Lower lobe of right lung (tissue), 2 donors: ENCODE measurements around the gene LTBP1. TPM values are rescaled to one million over a fixed set of nuclear protein-coding genes. Genes with fewer than 3 reads are reported as not detected.

Source experiments
- ATAC-seq, 2 donors: fragments of 200-7000 bp; cut with Tn5 transposase; one replicate each; pipeline ENCODE4 v1.9.1; 2020 to 2022; ENCODE audit warnings: mild to moderate bottlenecking in 2 of 2, moderate library complexity in 2 of 2
- DNase-seq: peaks from one replicate; pipeline ENCODE4 v3.0.0-alpha.2; 2020
- H3K27ac ChIP-seq: fragments of 200-600 bp; one replicate; pipeline ENCODE4 v1.8.0; 2022
- H3K27me3 ChIP-seq: fragments of 200-600 bp; one replicate; pipeline ENCODE4 v1.8.0; 2022; ENCODE audit warnings: low read depth
- H3K36me3 ChIP-seq: fragments of 200-600 bp; one replicate; pipeline ENCODE4 v1.8.0; 2022; ENCODE audit warnings: mild to moderate bottlenecking
- H3K4me1 ChIP-seq: fragments of 200-600 bp; one replicate; pipeline ENCODE4 v1.8.0; 2022
- H3K4me3 ChIP-seq: fragments of 200-600 bp; one replicate; pipeline ENCODE4 v1.8.0; 2022; ENCODE audit warnings: mild to moderate bottlenecking
- H3K9me3 ChIP-seq: fragments of 200-600 bp; one replicate; pipeline ENCODE4 v1.8.0; 2022
- intact Hi-C: fragments of 100-400 bp; cut with DNase I; formaldehyde crosslinking; loops from one replicate; pipeline ENCODE4 v1.11.0; 2022
- total RNA-seq: library from RNA; stranded (reverse); fragmentation: NEBNext Ultra II Directional; extraction: Animal tissue kit (Norgen Biotek cat#: 25700); gene quantifications from one replicate; pipeline ENCODE4 v1.2.1, GENCODE V29; 2021
- TF ChIP-seq, protein P1 (sequence below): fragments of 200-600 bp; IDR thresholded peaks from one replicate; pipeline ENCODE4 v1.8.0; 2022; ENCODE audit warnings: antibody characterized with exemption, mild to moderate bottlenecking
- donor health status: DM: no; HTN: yes; CAD: no; lungs with severe emphysema.

LTBP1 gene
- total RNA-seq, 1 donor from 2014 or later, result 34.7 TPM

DNA sequence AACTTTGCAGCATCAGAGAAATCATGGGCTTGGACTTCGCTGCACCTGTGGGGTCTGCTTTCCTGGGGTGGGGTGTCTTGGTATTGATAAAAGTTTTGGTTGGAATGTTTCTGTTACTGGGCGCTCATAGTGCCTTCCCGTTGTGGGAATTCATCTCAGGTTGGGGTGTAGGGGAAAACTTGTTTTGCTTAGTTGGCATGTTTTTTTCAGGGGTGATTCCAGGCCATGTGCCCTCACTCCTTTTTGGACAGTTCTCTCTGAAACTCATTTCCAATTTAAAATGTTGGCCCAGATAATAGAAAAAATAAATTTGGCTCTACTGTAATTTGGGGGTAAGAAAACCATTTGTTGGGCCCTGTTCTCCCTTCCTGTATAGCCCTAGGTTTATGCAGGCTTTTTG is 1.5 kb downstream of the LTBP1 start:
- TF ChIP-seq, protein P1, sequence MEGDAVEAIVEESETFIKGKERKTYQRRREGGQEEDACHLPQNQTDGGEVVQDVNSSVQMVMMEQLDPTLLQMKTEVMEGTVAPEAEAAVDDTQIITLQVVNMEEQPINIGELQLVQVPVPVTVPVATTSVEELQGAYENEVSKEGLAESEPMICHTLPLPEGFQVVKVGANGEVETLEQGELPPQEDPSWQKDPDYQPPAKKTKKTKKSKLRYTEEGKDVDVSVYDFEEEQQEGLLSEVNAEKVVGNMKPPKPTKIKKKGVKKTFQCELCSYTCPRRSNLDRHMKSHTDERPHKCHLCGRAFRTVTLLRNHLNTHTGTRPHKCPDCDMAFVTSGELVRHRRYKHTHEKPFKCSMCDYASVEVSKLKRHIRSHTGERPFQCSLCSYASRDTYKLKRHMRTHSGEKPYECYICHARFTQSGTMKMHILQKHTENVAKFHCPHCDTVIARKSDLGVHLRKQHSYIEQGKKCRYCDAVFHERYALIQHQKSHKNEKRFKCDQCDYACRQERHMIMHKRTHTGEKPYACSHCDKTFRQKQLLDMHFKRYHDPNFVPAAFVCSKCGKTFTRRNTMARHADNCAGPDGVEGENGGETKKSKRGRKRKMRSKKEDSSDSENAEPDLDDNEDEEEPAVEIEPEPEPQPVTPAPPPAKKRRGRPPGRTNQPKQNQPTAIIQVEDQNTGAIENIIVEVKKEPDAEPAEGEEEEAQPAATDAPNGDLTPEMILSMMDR, result no peak
- no peaks in the 10 kb centered on the region for H3K9me3 ChIP-seq
- H3K27ac ChIP-seq, result no peak overlapping the region
- peak overlapping the region; percentile 76 for H3K4me3 ChIP-seq
- no peak for DNase-seq
- no peaks in the 10 kb centered on the region for H3K36me3 ChIP-seq
- peaks cover 18% of the 10 kb centered on the region for H3K27me3 ChIP-seq
- ATAC-seq, result no peak
- intact Hi-C loops, result no loop called here
- H3K4me1 ChIP-seq, result peaks cover 3% of the 10 kb centered on the region

DNA sequence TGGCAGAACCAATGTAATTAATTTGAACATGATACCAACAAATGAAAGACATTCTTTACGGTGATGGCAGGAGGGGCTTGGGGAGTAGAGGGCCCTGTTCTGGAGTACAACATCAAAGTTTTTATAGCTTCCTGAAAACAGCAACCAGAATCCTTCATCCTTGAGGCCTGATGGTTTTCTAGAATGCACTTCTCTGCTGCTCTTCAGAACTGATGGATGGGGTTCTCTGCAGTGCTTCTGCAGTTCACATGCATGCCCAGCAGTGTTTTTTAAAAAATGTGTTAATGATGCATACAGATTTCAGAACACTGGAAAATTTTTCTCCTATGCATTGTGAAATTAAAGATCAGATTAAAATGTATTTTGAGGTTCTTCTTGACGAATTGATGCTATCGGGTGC is 2.5 kb downstream of the LTBP1 start:
- peaks cover 3% of the 10 kb centered on the region for H3K4me1 ChIP-seq
- intact Hi-C loops, result no loop called here
- DNase-seq, result no peak
- TF ChIP-seq, protein P1, result no peak
- H3K36me3 ChIP-seq, result no peaks in the 10 kb centered on the region
- H3K27ac ChIP-seq, result no peak overlapping the region
- H3K9me3 ChIP-seq, result no peaks in the 10 kb centered on the region
- ATAC-seq, result no peak
- H3K4me3 ChIP-seq, result no peak overlapping the region
- H3K27me3 ChIP-seq, result peaks cover 18% of the 10 kb centered on the region

DNA sequence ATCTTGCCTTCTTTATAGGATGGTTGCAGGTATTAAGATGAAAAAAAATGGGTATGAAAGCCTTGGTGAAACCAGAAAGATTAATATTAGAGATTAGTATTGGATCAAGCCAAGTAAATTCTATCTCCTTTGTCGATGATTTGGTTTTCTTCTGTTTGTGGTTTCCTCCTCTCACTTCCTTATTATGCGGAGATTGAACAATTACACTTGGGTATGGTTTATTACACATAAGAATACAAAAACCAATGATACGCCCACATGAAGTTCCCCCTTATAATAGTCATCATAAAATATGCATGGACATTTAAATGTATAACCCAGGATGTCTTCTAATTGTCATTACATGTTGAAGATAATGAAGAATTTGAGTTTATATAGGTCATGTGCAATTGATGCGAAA is 4.9 kb downstream of the LTBP1 start:
- DNase-seq, result no peak
- no peak overlapping the region for H3K4me3 ChIP-seq

DNA sequence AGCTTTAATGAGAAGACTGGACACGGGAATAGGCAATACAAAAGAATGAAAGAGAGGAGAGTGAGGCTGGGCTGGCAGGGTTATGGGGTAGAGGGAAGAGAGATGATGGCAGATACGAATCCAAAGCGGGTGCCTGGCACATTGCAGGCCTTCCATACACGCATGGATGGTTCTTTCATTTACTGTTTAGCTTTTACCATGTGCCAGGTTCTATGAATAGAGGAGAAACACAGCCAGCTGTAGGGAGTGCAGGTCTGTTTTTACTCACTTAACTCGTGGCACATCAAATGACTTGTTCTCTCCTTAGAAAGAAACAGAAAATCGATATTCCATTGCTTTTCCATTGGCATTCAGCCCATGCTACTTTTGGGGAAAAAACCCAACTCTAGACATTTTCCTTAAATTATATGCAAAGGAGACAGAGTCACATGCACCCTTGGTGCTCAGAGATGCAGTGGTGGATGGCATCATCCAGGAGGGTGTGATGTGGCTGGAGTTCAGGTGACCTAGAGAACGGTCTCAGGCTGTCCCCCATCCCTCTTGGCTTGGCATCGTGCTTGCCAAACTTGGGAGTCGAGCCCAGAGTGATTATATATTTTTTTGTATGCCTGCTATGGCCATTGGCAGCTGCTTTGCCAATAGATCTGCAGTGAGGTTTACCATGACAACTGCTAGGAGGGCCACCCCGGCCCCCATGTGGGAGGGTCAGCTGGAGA is 6.2 kb downstream of the LTBP1 start:
- H3K9me3 ChIP-seq, result no peaks in the 10 kb centered on the region
- DNase-seq, result no peak
- H3K27ac ChIP-seq, result no peak overlapping the region
- TF ChIP-seq, protein P1, result no peak
- intact Hi-C loops, result no loop called here
- no peaks in the 10 kb centered on the region for H3K36me3 ChIP-seq
- peaks cover 8% of the 10 kb centered on the region for H3K27me3 ChIP-seq
- no peak for ATAC-seq
- peaks cover under 1% of the 10 kb centered on the region for H3K4me1 ChIP-seq
- no peak overlapping the region for H3K4me3 ChIP-seq

More for the DNA sequence above, 4.9 kb downstream of the LTBP1 start:
- no peak for ATAC-seq
- H3K4me1 ChIP-seq, result peaks cover 3% of the 10 kb centered on the region
- TF ChIP-seq, protein P1, result no peak
- no peaks in the 10 kb centered on the region for H3K36me3 ChIP-seq
- H3K27me3 ChIP-seq, result peaks cover 12% of the 10 kb centered on the region
- intact Hi-C loops, result no loop called here
- no peak overlapping the region for H3K27ac ChIP-seq
- no peaks in the 10 kb centered on the region for H3K9me3 ChIP-seq

DNA sequence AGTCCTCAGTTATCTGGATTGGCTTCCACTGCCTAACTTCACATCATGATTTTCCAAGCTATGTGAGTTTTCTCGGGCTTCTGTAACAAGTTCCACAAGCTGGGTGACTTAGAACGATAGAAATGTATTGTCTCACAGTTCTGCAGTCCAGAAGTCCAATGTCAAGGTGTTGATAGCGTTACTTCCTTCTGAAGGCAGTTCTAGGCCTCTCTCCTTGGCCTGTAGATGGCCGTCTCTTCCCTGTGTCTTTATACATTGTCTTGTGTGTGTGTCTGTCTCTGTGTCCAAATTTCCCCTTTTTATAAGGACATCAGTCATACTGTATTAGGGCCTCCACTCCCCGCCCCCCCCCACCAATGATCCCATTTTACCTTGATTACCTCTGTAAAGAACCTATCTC is 7.5 kb downstream of the LTBP1 start:
- H3K4me1 ChIP-seq, result no peaks in the 10 kb centered on the region
- no peak overlapping the region for H3K27ac ChIP-seq
- intact Hi-C loops, result no loop called here
- no peak overlapping the region for H3K4me3 ChIP-seq
- no peaks in the 10 kb centered on the region for H3K27me3 ChIP-seq
- no peak for ATAC-seq
- no peaks in the 10 kb centered on the region for H3K9me3 ChIP-seq
- no peaks in the 10 kb centered on the region for H3K36me3 ChIP-seq
- no peak for DNase-seq
- TF ChIP-seq, protein P1, result no peak
